HUES64 (cell line): Measurements from ENCODE around the gene SH3PXD2A.
"Not testable (repeated sequence)": the region's sequence is repeated elsewhere in the genome, so short reads cannot be mapped to it uniquely, and the experiment has no call there.

Source experiments
- H3K27ac ChIP-seq: 2 replicates; pipeline ENCODE4 v1.7.0; 2013; ENCODE audit warnings: low read depth, low read length, inconsistent platforms
- H3K27me3 ChIP-seq: 2 replicates; pipeline ENCODE4 v1.6.1; 2013; ENCODE audit warnings: mild to moderate bottlenecking, low read length; ENCODE audit not compliant: insufficient read depth
- H3K36me3 ChIP-seq: 2 replicates; pipeline ENCODE4 v1.6.1; 2013; ENCODE audit warnings: mild to moderate bottlenecking, low read length; ENCODE audit not compliant: insufficient read depth
- H3K4me1 ChIP-seq: 2 replicates; pipeline ENCODE4 v1.6.1; 2013; ENCODE audit warnings: mild to moderate bottlenecking, low read length, moderate library complexity; ENCODE audit not compliant: insufficient read depth
- H3K4me3 ChIP-seq: 2 replicates; pipeline ENCODE4 v1.5.1; 2013; ENCODE audit warnings: mild to moderate bottlenecking, low read length, moderate library complexity
- H3K9ac ChIP-seq: 2 replicates; pipeline ENCODE4 v1.6.1; 2013; ENCODE audit warnings: mild to moderate bottlenecking, low read depth, low read length
- H3K9me3 ChIP-seq: 2 replicates; pipeline ENCODE4 v1.6.1; 2013; ENCODE audit warnings: low read depth, low read length; ENCODE audit not compliant: insufficient read depth
- WGBS: fragments of 150-250, 120-280 bp; methylation state at CpG from one replicate; pipeline ENCODE4 v1.1.7; 2013; ENCODE audit warnings: missing lambda C conversion rate; 5-methylcytosine and 5-hydroxymethylcytosine counted together

The SH3PXD2A gene

GRCh38 chr10:103609231-103610082, 245.9 kb downstream of the SH3PXD2A start:
- H3K4me1 ChIP-seq = no peaks in the 10 kb centered on the region
- no peak overlapping the region for H3K4me3 ChIP-seq
- H3K36me3 ChIP-seq = no peaks in the 10 kb centered on the region; the same call in 1 of the 2 replicates
- no peak overlapping the region for H3K9ac ChIP-seq
- WGBS = 91% methylated on average over 8 of the region's 8 CpGs
- H3K9me3 ChIP-seq = 0 out of 2 replicates have a peak, but pooled peaks cover 5% of the 10 kb centered on the region
- H3K27me3 ChIP-seq = no peaks in the 10 kb centered on the region
- no peak overlapping the region for H3K27ac ChIP-seq

- H3K4me3 ChIP-seq, H3K27me3 ChIP-seq, H3K9me3 ChIP-seq, H3K36me3 ChIP-seq, H3K4me1 ChIP-seq, H3K27ac ChIP-seq, H3K9ac ChIP-seq: not testable (repeated sequence)
- 88% methylated on average over 10 of the region's 11 CpGs for WGBS
Observed at GRCh38 chr10:103608056-103608455, 247.3 kb downstream of the SH3PXD2A start.

GRCh38 chr10:103607051-103607450, 248.3 kb downstream of the SH3PXD2A start:
- H3K27me3 ChIP-seq, H3K27ac ChIP-seq, H3K4me3 ChIP-seq, H3K36me3 ChIP-seq, H3K4me1 ChIP-seq, H3K9ac ChIP-seq, H3K9me3 ChIP-seq: not testable (repeated sequence)
- 97% methylated on average over 30 of the region's 32 CpGs for WGBS

- H3K4me1 ChIP-seq, H3K36me3 ChIP-seq, H3K27ac ChIP-seq, H3K9me3 ChIP-seq, H3K4me3 ChIP-seq, H3K9ac ChIP-seq, H3K27me3 ChIP-seq: not testable (repeated sequence)
- WGBS = 93% methylated on average over 1 of the region's 1 CpG
Observed at GRCh38 chr10:103606097-103606438, 249.3 kb downstream of the SH3PXD2A start.

GRCh38 chr10:103605359-103606096, 249.8 kb downstream of the SH3PXD2A start:
- Histone ChIP-seq H3K27ac (no peak overlapping the region), H3K27me3 (no peaks in the 10 kb centered on the region), H3K9me3 (0 out of 2 replicates have a peak, but pooled peaks cover 5% of the 10 kb centered on the region), H3K4me1 (no peaks in the 10 kb centered on the region), H3K36me3 (no peaks in the 10 kb centered on the region), H3K9ac (no peak overlapping the region), H3K4me3 (no peak overlapping the region)
- WGBS = 88% methylated on average over 12 of the region's 12 CpGs

- no peak overlapping the region for H3K9ac ChIP-seq
- H3K36me3 ChIP-seq = no peaks in the 10 kb centered on the region
- no peak overlapping the region for H3K4me3 ChIP-seq
- no peak overlapping the region for H3K27ac ChIP-seq
- H3K9me3 ChIP-seq = 0 out of 2 replicates have a peak, but pooled peaks cover 5% of the 10 kb centered on the region
- H3K4me1 ChIP-seq = no peaks in the 10 kb centered on the region
- 96% methylated on average over 23 of the region's 23 CpGs for WGBS
- H3K27me3 ChIP-seq = no peaks in the 10 kb centered on the region
Observed at GRCh38 chr10:103603382-103603781, 252.0 kb downstream of the SH3PXD2A start.

GRCh38 chr10:103602852-103603155, 252.6 kb downstream of the SH3PXD2A start:
- H3K9ac ChIP-seq = no peak overlapping the region
- H3K27me3 ChIP-seq = no peaks in the 10 kb centered on the region
- H3K4me3 ChIP-seq = no peak overlapping the region
- 95% methylated on average over 16 of the region's 16 CpGs for WGBS
- H3K4me1 ChIP-seq = no peaks in the 10 kb centered on the region
- H3K27ac ChIP-seq = no peak overlapping the region
- 0 out of 2 replicates have a peak, but pooled peaks cover 5% of the 10 kb centered on the region for H3K9me3 ChIP-seq
- H3K36me3 ChIP-seq = no peaks in the 10 kb centered on the region

- Histone ChIP-seq H3K36me3 (no peaks in the 10 kb centered on the region), H3K27me3 (no peaks in the 10 kb centered on the region), H3K4me1 (no peaks in the 10 kb centered on the region), H3K4me3 (no peak overlapping the region), H3K9me3 (0 out of 2 replicates have a peak, but pooled peaks cover 5% of the 10 kb centered on the region), H3K9ac (no peak overlapping the region), H3K27ac (no peak overlapping the region)
- 95% methylated on average over 47 of the region's 47 CpGs for WGBS
Observed at GRCh38 chr10:103602028-103602851, 253.1 kb downstream of the SH3PXD2A start.

GRCh38 chr10:103600956-103601569, 254.3 kb downstream of the SH3PXD2A start:
- H3K27me3 ChIP-seq = no peaks in the 10 kb centered on the region
- H3K4me1 ChIP-seq = no peaks in the 10 kb centered on the region
- no peak overlapping the region for H3K4me3 ChIP-seq
- H3K9me3 ChIP-seq = 0 out of 2 replicates have a peak, but pooled peaks cover 4% of the 10 kb centered on the region
- 91% methylated on average over 7 of the region's 7 CpGs for WGBS
- no peaks in the 10 kb centered on the region for H3K36me3 ChIP-seq
- no peak overlapping the region for H3K27ac ChIP-seq
- no peak overlapping the region for H3K9ac ChIP-seq

- 95% methylated on average over 6 of the region's 6 CpGs for WGBS
- Histone ChIP-seq H3K9me3 (no peaks in the 10 kb centered on the region), H3K9ac (no peak overlapping the region), H3K36me3 (no peaks in the 10 kb centered on the region), H3K4me1 (no peaks in the 10 kb centered on the region), H3K27me3 (no peaks in the 10 kb centered on the region), H3K27ac (no peak overlapping the region), H3K4me3 (no peak overlapping the region)
Observed at GRCh38 chr10:103600325-103600724, 255.1 kb downstream of the SH3PXD2A start.
